CD4-positive, alpha-beta T cell treated with Interleukin-15 for 4 hours (primary cell): ENCODE measurements around the gene ZNF155.
A peak's percentile ranks its signal among the peaks of the same experiment; 100 is the strongest.

Experiments used
- DNase-seq: peaks from one replicate; pipeline ENCODE4 v3.0.0-alpha.2; 2020; ENCODE audit warnings: low spot score

Gene ZNF155

DNA sequence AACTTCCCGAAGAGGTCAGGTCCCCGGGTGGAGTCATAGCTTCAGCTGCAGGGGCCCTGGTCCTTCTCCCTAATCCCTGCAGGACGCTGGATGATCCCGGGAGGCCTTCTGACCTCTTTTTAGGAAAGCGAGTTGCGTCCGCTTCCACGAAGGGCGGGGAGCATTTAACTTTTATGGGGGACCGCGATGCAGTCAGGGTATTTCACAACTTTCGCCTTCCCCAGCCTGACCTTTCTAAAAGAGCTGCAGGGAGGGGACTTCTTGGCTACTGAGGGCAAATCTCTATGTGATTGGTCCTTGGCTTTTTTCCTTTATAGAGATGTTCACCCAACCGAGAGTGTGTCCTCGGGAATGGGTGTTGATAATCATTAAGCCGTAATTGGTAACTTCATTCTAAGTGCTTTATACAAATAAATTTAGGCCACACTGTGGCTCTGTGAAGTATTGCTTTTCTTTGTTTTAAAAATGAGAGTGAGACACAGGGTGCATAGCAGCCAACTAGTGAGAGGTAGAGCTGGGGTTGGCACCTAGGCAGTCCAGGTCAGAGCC, 19.5 kb downstream of the ZNF155 start:
- DNase-seq = no peak

DNA sequence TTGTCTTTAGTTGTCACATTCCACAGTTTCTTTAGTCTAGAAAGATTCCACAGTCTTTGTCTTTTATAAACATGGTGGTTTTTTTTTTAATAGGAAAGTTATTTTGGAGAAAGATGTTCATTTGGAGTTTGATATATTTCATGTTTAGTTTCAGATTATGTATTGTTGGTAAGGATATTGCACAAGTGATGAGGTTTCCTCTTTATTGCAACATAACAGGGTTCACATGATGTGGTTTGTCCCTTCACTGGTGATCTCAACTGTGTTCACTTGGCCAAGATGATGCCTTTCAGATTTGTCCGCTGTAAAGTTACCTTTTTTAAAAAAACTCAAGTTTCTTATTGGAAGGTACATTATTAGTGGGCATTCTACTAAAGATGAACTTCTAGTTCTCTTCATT, 22.0 kb downstream of the ZNF155 start:
- DNase-seq = no peak

DNA sequence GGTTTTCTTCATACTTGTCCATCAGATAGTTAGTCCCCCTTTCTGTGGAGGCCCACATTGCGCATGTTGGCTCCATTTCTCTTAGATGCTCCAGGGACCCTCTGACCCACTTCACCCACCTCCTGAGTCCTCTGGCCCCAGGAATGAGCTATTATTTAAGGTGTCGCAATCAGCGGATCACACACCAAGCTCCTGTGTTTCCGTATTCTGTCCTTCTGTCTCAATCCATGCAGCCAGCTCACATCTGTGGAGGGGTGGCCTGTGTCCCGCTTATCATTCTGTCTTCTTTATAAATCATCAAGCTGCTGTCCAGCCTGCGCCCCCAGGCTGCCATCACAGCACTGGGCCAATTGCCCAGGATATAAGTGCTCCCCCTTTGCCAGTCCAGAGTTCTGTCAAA, 23.5 kb downstream of the ZNF155 start:
- no peak for DNase-seq

DNA sequence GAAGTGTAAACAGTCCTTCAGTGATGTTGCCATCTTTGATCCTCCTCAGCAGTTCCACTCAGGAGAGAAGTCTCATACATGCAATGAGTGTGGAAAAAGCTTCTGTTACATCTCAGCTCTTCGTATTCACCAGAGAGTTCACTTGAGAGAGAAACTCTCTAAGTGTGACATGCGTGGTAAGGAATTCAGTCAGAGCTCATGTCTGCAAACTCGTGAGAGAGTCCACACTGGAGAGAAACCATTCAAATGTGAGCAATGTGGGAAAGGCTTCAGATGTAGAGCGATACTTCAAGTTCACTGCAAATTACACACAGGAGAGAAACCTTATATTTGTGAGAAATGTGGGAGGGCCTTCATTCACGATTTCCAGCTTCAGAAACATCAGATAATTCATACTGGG, 26.5 kb downstream of the ZNF155 start:
- no peak for DNase-seq

DNA sequence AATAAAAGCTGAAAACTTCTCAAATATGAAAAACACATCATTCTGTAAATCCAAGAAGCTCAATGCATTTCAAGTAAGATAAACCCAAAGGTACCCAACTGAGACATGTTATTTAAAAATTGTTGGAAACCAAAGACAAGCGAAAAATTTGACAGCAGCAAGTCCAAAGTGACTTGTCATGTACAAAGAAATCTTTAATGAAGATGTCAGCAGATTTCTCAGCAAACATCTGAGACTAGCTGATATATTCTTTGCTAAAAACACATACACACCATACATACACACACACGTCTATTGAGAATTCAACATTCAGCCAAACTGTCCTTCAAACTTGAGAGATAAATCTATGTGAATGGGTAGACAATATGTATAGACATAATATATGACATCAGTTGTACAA, 35.5 kb downstream of the ZNF155 start:
- DNase-seq = no peak

DNA sequence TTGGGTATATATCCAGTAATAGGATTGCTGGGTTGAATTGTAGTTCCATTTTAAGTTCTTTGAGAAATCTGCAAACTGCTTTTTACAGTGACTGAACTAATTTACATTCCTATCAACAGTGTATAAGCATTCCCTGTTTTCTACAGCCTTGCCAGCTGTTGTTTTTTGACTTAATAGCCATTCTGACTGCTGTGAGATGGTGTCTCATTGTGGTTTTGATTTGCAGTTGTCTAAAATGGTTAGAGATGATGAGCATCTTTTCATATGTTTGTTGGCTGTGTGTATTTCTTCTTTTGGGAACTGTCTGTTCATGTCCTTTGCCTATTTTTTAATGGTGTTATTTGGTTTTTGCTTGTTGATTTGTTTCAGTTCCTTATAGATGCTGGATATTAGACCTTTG, 37.2 kb downstream of the ZNF155 start:
- DNase-seq = no peak

DNA sequence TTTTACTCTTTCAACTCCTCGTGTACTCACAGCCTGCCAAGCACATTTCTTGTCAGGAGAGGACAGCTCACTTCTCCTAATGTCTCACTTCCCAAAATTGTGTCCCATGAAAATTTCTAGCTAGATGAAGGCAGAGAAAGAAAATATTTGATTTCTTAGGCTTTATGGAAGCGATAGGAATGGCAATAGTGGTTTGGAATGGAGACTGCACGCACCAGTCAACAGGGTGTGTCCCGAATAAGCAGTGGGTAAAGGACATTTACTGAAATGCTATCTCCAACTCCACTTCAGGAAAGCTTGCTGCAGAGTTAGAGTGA, 40.9 kb downstream of the ZNF155 start:
- no peak for DNase-seq

DNA sequence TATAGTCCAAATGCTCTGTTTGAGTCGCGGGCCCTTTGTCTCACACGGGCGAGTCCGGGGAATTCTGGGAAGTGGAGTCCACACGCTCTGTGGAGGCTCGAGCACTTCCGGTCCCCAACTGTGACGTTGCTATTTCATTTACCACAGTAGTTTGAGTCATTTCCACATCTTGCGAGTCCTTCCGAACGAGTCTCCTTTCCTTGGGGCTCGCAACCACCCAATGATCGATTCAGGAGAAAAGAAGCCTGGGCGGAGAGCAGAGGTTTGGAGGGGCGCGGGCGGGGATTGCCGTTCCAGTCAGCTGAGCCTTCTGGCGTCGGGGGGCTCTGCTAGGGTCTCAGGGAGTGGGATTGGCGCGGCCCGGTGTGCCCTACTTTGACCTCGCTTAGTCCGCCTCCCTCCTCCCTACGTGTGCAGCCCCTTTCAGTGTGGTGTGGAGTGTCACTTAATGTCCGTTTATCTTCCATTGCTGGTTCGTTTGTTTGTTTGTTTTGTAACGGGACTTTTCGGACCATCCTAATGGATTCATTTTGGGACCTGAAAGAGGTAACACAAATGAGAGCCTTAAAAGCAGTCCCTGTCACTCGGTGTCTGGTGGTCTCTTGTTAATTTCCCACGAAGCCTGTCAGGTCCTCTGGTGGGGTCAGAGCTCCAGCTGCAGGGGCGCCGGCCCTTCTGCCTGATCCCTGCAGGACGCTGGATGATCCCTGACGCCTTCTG, 41.4 kb downstream of the ZNF155 start, which contains the start of gene ZNF222:
ZNF222 (plus strand) TSS at position 163 of the 720 bp plus-strand sequence; CDS start at position 221, 58 bp downstream.
- DNase-seq = peak; percentile 80

DNA sequence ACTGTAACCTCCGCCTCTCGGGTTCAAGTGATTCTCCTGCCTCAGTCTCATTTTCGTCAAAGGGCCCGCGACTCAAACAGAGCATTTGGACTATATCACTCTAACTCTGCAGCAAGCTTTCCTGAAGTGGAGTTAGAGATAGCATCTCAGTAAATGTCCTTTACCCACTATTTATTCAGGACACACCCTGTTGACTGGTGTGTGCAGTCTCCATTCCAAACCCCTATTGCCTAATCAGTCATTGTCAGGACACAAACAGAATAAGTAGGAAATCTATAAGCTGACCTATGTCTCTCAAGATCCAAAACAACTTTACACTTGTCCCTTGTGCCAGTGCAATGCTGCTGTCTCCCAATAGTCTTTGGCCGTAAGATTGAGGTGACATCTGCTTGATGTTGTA, 42.6 kb downstream of the ZNF155 start:
- no peak for DNase-seq

DNA sequence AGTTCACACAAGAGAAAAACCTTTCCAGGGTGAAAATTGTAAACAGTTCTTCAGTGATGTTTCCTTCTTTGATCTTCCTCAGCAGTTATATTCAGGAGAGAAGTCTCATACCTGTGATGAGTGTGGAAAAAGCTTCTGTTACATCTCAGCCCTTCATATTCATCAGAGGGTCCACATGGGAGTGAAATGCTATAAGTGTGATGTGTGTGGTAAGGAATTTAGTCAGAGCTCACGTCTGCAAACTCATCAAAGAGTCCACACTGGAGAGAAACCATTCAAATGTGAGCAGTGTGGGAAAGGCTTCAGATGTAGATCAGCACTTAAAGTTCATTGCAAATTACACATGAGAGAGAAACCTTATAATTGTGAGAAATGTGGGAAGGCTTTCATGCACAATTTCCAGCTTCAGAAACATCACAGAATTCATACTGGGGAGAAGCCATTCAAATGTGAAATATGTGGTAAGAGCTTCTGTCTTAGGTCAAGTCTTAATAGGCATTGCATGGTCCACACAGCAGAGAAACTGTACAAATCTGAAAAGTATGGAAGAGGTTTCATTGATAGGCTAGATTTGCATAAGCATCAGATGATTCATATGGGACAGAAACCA, 48.1 kb downstream of the ZNF155 start:
- no peak for DNase-seq

DNA sequence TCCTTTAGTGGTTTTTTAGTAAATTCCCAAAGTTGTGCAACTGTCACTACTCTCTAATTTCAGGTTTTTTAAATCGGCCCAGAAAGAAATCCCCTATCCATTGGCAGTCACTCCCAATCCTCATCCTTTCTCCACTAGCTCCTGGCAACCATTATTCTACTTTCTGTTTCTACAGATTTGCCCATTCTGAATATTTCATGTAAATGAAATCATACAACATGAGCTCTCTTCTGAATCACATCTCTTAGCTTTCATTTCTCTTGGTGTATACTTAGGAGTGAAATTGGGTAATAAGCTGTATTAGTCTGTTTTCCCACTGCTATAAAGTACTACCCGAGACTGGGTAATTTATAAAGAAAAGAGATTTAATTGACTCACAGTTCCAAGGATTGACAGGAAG, 58.2 kb downstream of the ZNF155 start:
- DNase-seq = no peak
